Activated CD8-positive, alpha-beta T cell treated with anti-CD3 and anti-CD28 coated beads, Interleukin-2, amount 10 ng/mL, durations not matched to agents 7 days and 5 days (primary cell): ENCODE measurements around the gene GYS1. TPM values are rescaled to one million over a fixed set of nuclear protein-coding genes. Genes with fewer than 3 reads are reported as not detected.
"Not testable (repeated sequence)": the region's sequence is repeated elsewhere in the genome, so short reads cannot be mapped to it uniquely, and the experiment has no call there.

Source experiments
- ATAC-seq: fragments of 150-1000 bp; cut with Tn5 transposase; one replicate; pipeline ENCODE4 v1.10.0; 2021; ENCODE audit warnings: moderate library complexity
- CTCF ChIA-PET: fragments of 350-600 bp; sonication (Branson Sonifier 250); formaldehyde crosslinking; loops from one replicate; lab custom pipeline; 2021; ENCODE audit warnings: antibody characterized with exemption; lab: Charles Lee
- POLR2A ChIA-PET: fragments of 350-600 bp; sonication (Branson Sonifier 250); formaldehyde crosslinking; loops from one replicate; lab custom pipeline; 2021; ENCODE audit warnings: antibody characterized with exemption; lab: Charles Lee
- DNase-seq: peaks from one replicate; pipeline ENCODE4 v3.0.0-alpha.2; 2020
- H3K27ac Mint-ChIP-seq: one replicate; pipeline ENCODE4 v1.8.0; 2021; ENCODE audit warnings: mild to moderate bottlenecking, mixed read lengths
- H3K27me3 Mint-ChIP-seq: one replicate; pipeline ENCODE4 v1.8.0; 2021; ENCODE audit warnings: low read depth, mixed read lengths
- H3K36me3 Mint-ChIP-seq: one replicate; pipeline ENCODE4 v1.8.0; 2021; ENCODE audit warnings: low read depth, mixed read lengths
- H3K4me1 Mint-ChIP-seq: one replicate; pipeline ENCODE4 v1.8.0; 2021; ENCODE audit warnings: low read depth, mixed read lengths
- H3K4me3 Mint-ChIP-seq: one replicate; pipeline ENCODE4 v1.8.0; 2021; ENCODE audit warnings: mild to moderate bottlenecking, mixed read lengths
- H3K9me3 Mint-ChIP-seq: one replicate; pipeline ENCODE4 v1.8.0; 2022; ENCODE audit warnings: mixed read lengths; ENCODE audit not compliant: insufficient read depth
- total RNA-seq, 2 experiments: library from RNA; stranded (reverse); gene quantifications; one replicate each; pipeline ENCODE4 v1.2.3, GENCODE V29; 2021

The GYS1 gene
- total RNA-seq, 2 experiments from 2014 or later, result 54.7 to 57.9 TPM

- POLR2A ChIA-PET, ATAC-seq, H3K27me3 Mint-ChIP-seq: not testable (repeated sequence)
Measured at GRCh38 chr19:49025599-49025998, 32.5 kb upstream of the GYS1 start.

GRCh38 chr19:49025088-49025487, 32.0 kb upstream of the GYS1 start:
- DNase-seq, POLR2A ChIA-PET: not testable (repeated sequence)

More at GRCh38 chr19:49025599-49025998, 32.5 kb upstream of the GYS1 start:
- H3K9me3 Mint-ChIP-seq, H3K4me3 Mint-ChIP-seq, H3K36me3 Mint-ChIP-seq, DNase-seq, CTCF ChIA-PET, H3K27ac Mint-ChIP-seq: not testable (repeated sequence)
- peaks cover 10% of the 10 kb centered on the region for H3K4me1 Mint-ChIP-seq

GRCh38 chr19:49024233-49024632, 31.1 kb upstream of the GYS1 start, which contains the start of gene CGB3:
Gene CGB3, minus strand, starts transcription at chr19:49024333. Its CDS starts 362 bp downstream, at chr19:49023971.
- POLR2A ChIA-PET, H3K36me3 Mint-ChIP-seq, H3K27me3 Mint-ChIP-seq, ATAC-seq, H3K4me3 Mint-ChIP-seq, H3K27ac Mint-ChIP-seq, DNase-seq, CTCF ChIA-PET, H3K9me3 Mint-ChIP-seq: not testable (repeated sequence)
- peaks cover 21% of the 10 kb centered on the region for H3K4me1 Mint-ChIP-seq

More at GRCh38 chr19:49025088-49025487, 32.0 kb upstream of the GYS1 start:
- ATAC-seq, H3K9me3 Mint-ChIP-seq, H3K36me3 Mint-ChIP-seq, H3K27ac Mint-ChIP-seq, CTCF ChIA-PET, H3K27me3 Mint-ChIP-seq, H3K4me3 Mint-ChIP-seq: not testable (repeated sequence)
- peaks cover 15% of the 10 kb centered on the region for H3K4me1 Mint-ChIP-seq

- ATAC-seq (no peak), DNase-seq (no peak)
- Mint-ChIP-seq H3K9me3 (no peaks in the 10 kb centered on the region), H3K4me1 (peaks cover 38% of the 10 kb centered on the region), H3K36me3 (no peaks in the 10 kb centered on the region), H3K27ac (no peak overlapping the region), H3K27me3 (peaks cover 11% of the 10 kb centered on the region), H3K4me3 (no peak overlapping the region)
- ChIA-PET POLR2A (no interaction called here), CTCF (interaction anchor here (1.4 to 5.8 kb wide), 2 partner anchors 23 to 76 kb away, joined by 4 to 32 read pairs; no protein-coding TSS in a partner anchor)
Measured at GRCh38 chr19:49022116-49022515, 29.0 kb upstream of the GYS1 start.

GRCh38 chr19:49020931-49021895, 28.1 kb upstream of the GYS1 start:
- peaks cover 11% of the 10 kb centered on the region for H3K27me3 Mint-ChIP-seq
- no peak for DNase-seq
- peak overlapping the region; percentile 2 for H3K27ac Mint-ChIP-seq
- H3K4me1 Mint-ChIP-seq, result peaks cover 39% of the 10 kb centered on the region
- CTCF ChIA-PET, result interaction anchor here (0.6 to 5.8 kb wide), 3 partner anchors 22 to 77 kb away, joined by 3 to 32 read pairs (median 4); no protein-coding TSS in a partner anchor
- POLR2A ChIA-PET, result no interaction called here
- ATAC-seq, result no peak
- no peaks in the 10 kb centered on the region for H3K36me3 Mint-ChIP-seq
- no peaks in the 10 kb centered on the region for H3K9me3 Mint-ChIP-seq
- H3K4me3 Mint-ChIP-seq, result no peak overlapping the region

GRCh38 chr19:49020342-49020741, 27.2 kb upstream of the GYS1 start:
- no peaks in the 10 kb centered on the region for H3K9me3 Mint-ChIP-seq
- no peak overlapping the region for H3K4me3 Mint-ChIP-seq
- peaks cover 39% of the 10 kb centered on the region for H3K4me1 Mint-ChIP-seq
- DNase-seq (no peak), ATAC-seq (no peak)
- peaks cover 7% of the 10 kb centered on the region for H3K36me3 Mint-ChIP-seq
- ChIA-PET CTCF (interaction anchor here (0.6 to 5.8 kb wide), 3 partner anchors 22 to 36 kb away, joined by 3 to 32 read pairs (median 26); partner anchors contain the start of genes GYS1 and RUVBL2), POLR2A (no interaction called here)
- H3K27ac Mint-ChIP-seq, result no peak overlapping the region
- peaks cover 11% of the 10 kb centered on the region for H3K27me3 Mint-ChIP-seq

GRCh38 chr19:49019242-49019932, 26.3 kb upstream of the GYS1 start:
- ChIA-PET CTCF (interaction anchor here (1.7 to 5.8 kb wide), 3 partner anchors 21 to 78 kb away, joined by 8 to 32 read pairs (median 26); partner anchors contain the start of genes GYS1 and RUVBL2), POLR2A (interaction anchor here (1.1 kb wide), 1 partner anchor 79 kb away, joined by 3 read pairs; no protein-coding TSS in a partner anchor)
- peak overlapping the region; percentile 30 for H3K27ac Mint-ChIP-seq
- peaks cover 11% of the 10 kb centered on the region for H3K27me3 Mint-ChIP-seq
- H3K4me1 Mint-ChIP-seq, result peaks cover 39% of the 10 kb centered on the region
- peak overlapping the region; percentile 72 for H3K4me3 Mint-ChIP-seq
- no peaks in the 10 kb centered on the region for H3K9me3 Mint-ChIP-seq
- peaks cover 7% of the 10 kb centered on the region for H3K36me3 Mint-ChIP-seq
- peak; percentile 64 for DNase-seq
- peak; percentile 32 for ATAC-seq

- H3K9me3 Mint-ChIP-seq, result not testable (repeated sequence)
- DNase-seq (peak; percentile 48), ATAC-seq (peak; percentile 25)
- peaks cover 39% of the 10 kb centered on the region for H3K4me1 Mint-ChIP-seq
- POLR2A ChIA-PET, result interaction anchor here (1.1 to 1.3 kb wide), 2 partner anchors 25 to 79 kb away, joined by 3 read pairs; no protein-coding TSS in a partner anchor
- peak overlapping the region; percentile 72 for H3K4me3 Mint-ChIP-seq
- peaks cover 14% of the 10 kb centered on the region for H3K36me3 Mint-ChIP-seq
- H3K27ac Mint-ChIP-seq, result peak overlapping the region; percentile 30
- CTCF ChIA-PET, result interaction anchor here (1.0 to 5.8 kb wide), 5 partner anchors 15 to 79 kb away, joined by 3 to 32 read pairs (median 8); partner anchors contain the start of genes GYS1 and RUVBL2
- H3K27me3 Mint-ChIP-seq, result peaks cover 11% of the 10 kb centered on the region
Measured at GRCh38 chr19:49018388-49019241, 25.5 kb upstream of the GYS1 start.

- Mint-ChIP-seq H3K27ac (no peak overlapping the region), H3K27me3 (peaks cover 11% of the 10 kb centered on the region), H3K4me1 (peaks cover 39% of the 10 kb centered on the region), H3K36me3 (peaks cover 16% of the 10 kb centered on the region), H3K4me3 (peak overlapping the region; percentile 72), H3K9me3 (no peaks in the 10 kb centered on the region)
- ChIA-PET POLR2A (interaction anchor here (0.7 to 1.3 kb wide), 2 partner anchors 24 to 80 kb away, joined by 3 read pairs; no protein-coding TSS in a partner anchor), CTCF (interaction anchor here (1.0 to 5.8 kb wide), 5 partner anchors 14 to 80 kb away, joined by 3 to 32 read pairs (median 8); partner anchors contain the start of genes GYS1 and RUVBL2)
- DNase-seq (peak; percentile 73), ATAC-seq (peak; percentile 81)
Measured at GRCh38 chr19:49017666-49018351, 24.7 kb upstream of the GYS1 start.

- ChIA-PET CTCF (interaction anchor here (1.3 to 5.8 kb wide), 3 partner anchors 18 to 38 kb away, joined by 4 to 32 read pairs (median 26); partner anchors contain the start of genes GYS1 and RUVBL2), POLR2A (interaction anchor here (1.3 kb wide), 1 partner anchor 23 kb away, joined by 3 read pairs; no protein-coding TSS in a partner anchor)
- H3K4me1 Mint-ChIP-seq, result peaks cover 39% of the 10 kb centered on the region
- ATAC-seq, result no peak
- H3K4me3 Mint-ChIP-seq, result peak within 1 kb of the TSS; percentile 72
- no peaks in the 10 kb centered on the region for H3K9me3 Mint-ChIP-seq
- peaks cover 11% of the 10 kb centered on the region for H3K27me3 Mint-ChIP-seq
- H3K27ac Mint-ChIP-seq, result no peak within 1 kb of the TSS
- no peak for DNase-seq
- peaks cover 20% of the 10 kb centered on the region for H3K36me3 Mint-ChIP-seq
Measured at GRCh38 chr19:49017041-49017665, 24.0 kb upstream of the GYS1 start, which contains the start of gene LHB. Gene LHB, minus strand, starts transcription at chr19:49017091. Its CDS starts 10 bp downstream, at chr19:49017081.
